Glutamatergic neuron (in vitro differentiated cells): ENCODE results near the gene ACLY. TPM values are rescaled to one million over a fixed set of nuclear protein-coding genes. Genes with fewer than 3 reads are reported as not detected.
A peak's percentile ranks its signal among the peaks of the same experiment; 100 is the strongest.

ENCODE experiments used
- DNase-seq: peaks from one replicate; pipeline ENCODE4 v3.0.0; 2022
- H3K27ac Mint-ChIP-seq: one replicate; pipeline ENCODE4 v1.8.0; 2020; ENCODE audit warnings: mild to moderate bottlenecking, mixed read lengths, inconsistent platforms; ENCODE audit not compliant: unreplicated experiment
- H3K27me3 Mint-ChIP-seq: one replicate; pipeline ENCODE4 v1.8.0; 2020; ENCODE audit warnings: mild to moderate bottlenecking, moderate library complexity, mixed read lengths, inconsistent platforms; ENCODE audit not compliant: unreplicated experiment
- H3K36me3 Mint-ChIP-seq: one replicate; pipeline ENCODE4 v1.8.0; 2020; ENCODE audit warnings: mild to moderate bottlenecking, mixed read lengths, inconsistent platforms; ENCODE audit not compliant: unreplicated experiment
- H3K4me1 Mint-ChIP-seq: one replicate; pipeline ENCODE4 v1.8.0; 2020; ENCODE audit warnings: mild to moderate bottlenecking, low read depth, mixed read lengths, inconsistent platforms; ENCODE audit not compliant: unreplicated experiment
- H3K4me3 Mint-ChIP-seq: one replicate; pipeline ENCODE4 v1.8.0; 2020; ENCODE audit warnings: mild to moderate bottlenecking, mixed read lengths, inconsistent platforms; ENCODE audit not compliant: unreplicated experiment
- H3K9me3 Mint-ChIP-seq: one replicate; pipeline ENCODE4 v1.8.0; 2020; ENCODE audit warnings: mild to moderate bottlenecking, moderate library complexity, mixed read lengths, inconsistent platforms; ENCODE audit not compliant: unreplicated experiment
- CTCF ChIP-seq: fragments of 200-600 bp; sonication (generic); IDR thresholded peaks from one replicate; pipeline ENCODE4 v1.5.0; 2021; ENCODE audit not compliant: partially characterized antibody, unreplicated experiment
- total RNA-seq: library from RNA; stranded (reverse); fragmentation: NEBNext Ultra II Directional; extraction: Animal tissue kit (Norgen Biotek cat#: 25700); gene quantifications from one replicate; pipeline ENCODE4 v1.2.1, GENCODE V29; 2021; ENCODE audit not compliant: unreplicated experiment

ACLY gene
- total RNA-seq, 1 donor from 2014 or later = 625 TPM

DNA sequence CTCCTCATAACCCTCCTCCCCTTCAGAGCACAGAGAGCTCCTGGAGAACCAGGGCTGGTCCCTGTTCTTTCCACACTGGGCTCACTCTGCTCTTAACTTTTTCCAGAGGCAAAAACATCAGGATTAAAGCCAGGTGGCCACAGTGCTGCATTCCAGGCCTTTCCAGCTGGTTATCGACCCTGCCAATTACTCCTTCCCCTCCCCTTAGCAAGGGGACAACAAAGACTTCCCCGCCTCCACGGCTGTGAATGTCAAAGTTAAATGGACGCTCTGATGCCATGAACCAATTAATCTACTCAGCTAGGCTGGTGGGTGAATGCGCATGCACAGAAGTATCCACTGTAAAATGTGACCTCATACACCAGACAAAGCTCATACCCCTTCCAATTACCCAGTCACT lies 23.1 kb downstream of the ACLY start:
- H3K9me3 Mint-ChIP-seq = peaks cover 7% of the 10 kb centered on the region
- no peak overlapping the region for H3K4me3 Mint-ChIP-seq
- H3K4me1 Mint-ChIP-seq = peaks cover 3% of the 10 kb centered on the region
- peaks cover 9% of the 10 kb centered on the region for H3K27me3 Mint-ChIP-seq
- no peak for DNase-seq
- peak overlapping the region; percentile 43 for H3K27ac Mint-ChIP-seq
- no peak for TF ChIP-seq CTCF
- H3K36me3 Mint-ChIP-seq = no peaks in the 10 kb centered on the region

- H3K4me3 Mint-ChIP-seq = no peak overlapping the region
- peaks cover 3% of the 10 kb centered on the region for H3K4me1 Mint-ChIP-seq
- H3K9me3 Mint-ChIP-seq = peaks cover 7% of the 10 kb centered on the region
- H3K27ac Mint-ChIP-seq = no peak overlapping the region
- H3K27me3 Mint-ChIP-seq = peaks cover 9% of the 10 kb centered on the region
- no peak for TF ChIP-seq CTCF
- DNase-seq = no peak
- no peaks in the 10 kb centered on the region for H3K36me3 Mint-ChIP-seq
These were observed 23.9 kb downstream of the ACLY start for GRCh38 chr17:41894791-41895331.

DNA sequence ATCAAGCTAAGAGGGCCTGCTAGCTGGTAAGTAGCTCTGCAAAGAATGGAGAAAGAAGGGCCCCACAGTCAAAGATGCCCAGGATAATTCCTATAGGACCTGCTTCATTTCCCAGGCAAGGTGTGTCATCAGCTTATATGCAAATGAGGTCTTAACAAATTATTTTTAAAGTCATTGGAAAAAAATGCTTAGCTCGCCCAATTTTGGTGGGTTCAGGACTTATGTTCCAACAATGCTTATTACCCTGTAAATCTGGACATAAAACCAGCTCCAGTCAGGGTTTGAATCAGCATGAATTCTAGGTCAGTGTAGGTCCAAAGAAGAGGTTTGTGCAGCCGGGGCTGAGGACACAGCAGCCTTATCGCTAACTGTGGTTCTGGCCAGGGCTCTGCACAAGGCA lies 25.4 kb downstream of the ACLY start:
- TF ChIP-seq CTCF = no peak
- Mint-ChIP-seq H3K4me3 (no peak overlapping the region), H3K9me3 (peaks cover 7% of the 10 kb centered on the region), H3K36me3 (no peaks in the 10 kb centered on the region), H3K4me1 (peaks cover 3% of the 10 kb centered on the region), H3K27ac (no peak overlapping the region), H3K27me3 (peaks cover 5% of the 10 kb centered on the region)
- no peak for DNase-seq

DNA sequence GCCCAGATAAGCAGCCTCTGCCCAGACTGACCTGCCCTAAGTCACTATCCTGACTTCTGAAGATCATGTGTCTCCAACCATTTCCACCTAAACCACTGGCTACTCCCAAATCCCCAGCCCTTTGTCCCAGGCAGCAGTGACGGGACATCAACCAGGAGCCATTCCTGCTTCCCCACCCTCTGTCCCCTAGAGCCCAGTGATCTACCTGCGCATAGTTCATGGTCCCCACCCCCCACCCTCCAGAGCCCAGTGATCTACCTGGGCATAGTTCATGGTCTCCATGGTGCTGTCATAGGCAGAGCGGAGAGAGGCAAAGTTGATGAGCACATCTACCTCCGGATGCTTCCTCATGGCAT lies 26.8 kb downstream of the ACLY start:
- no peak overlapping the region for H3K27ac Mint-ChIP-seq
- no peak overlapping the region for H3K4me3 Mint-ChIP-seq
- TF ChIP-seq CTCF = no peak
- peaks cover 3% of the 10 kb centered on the region for H3K4me1 Mint-ChIP-seq
- peaks cover 7% of the 10 kb centered on the region for H3K9me3 Mint-ChIP-seq
- no peak for DNase-seq
- peaks cover 5% of the 10 kb centered on the region for H3K27me3 Mint-ChIP-seq
- no peaks in the 10 kb centered on the region for H3K36me3 Mint-ChIP-seq

- peaks cover 3% of the 10 kb centered on the region for H3K4me1 Mint-ChIP-seq
- H3K27ac Mint-ChIP-seq = no peak overlapping the region
- H3K4me3 Mint-ChIP-seq = no peak overlapping the region
- no peak for TF ChIP-seq CTCF
- H3K27me3 Mint-ChIP-seq = peaks cover 5% of the 10 kb centered on the region
- H3K36me3 Mint-ChIP-seq = no peaks in the 10 kb centered on the region
- peaks cover 5% of the 10 kb centered on the region for H3K9me3 Mint-ChIP-seq
- DNase-seq = no peak
These were observed 27.4 kb downstream of the ACLY start for GRCh38 chr17:41891135-41892020.
